AG10803 (cell line): ENCODE data around the gene COPS7A.

Experiments used
- DNase-seq: peaks from one replicate; pipeline ENCODE4 v3.0.0; 2010; ENCODE audit warnings: low read depth
- H3K4me3 ChIP-seq: 2 replicates; pipeline ENCODE4 v1.5.1; 2011; ENCODE audit warnings: mild to moderate bottlenecking, low read length, control low read depth
- TF ChIP-seq, protein P1 (sequence below): conservative IDR thresholded peaks from 2 replicates; pipeline ENCODE4 v1.5.1; 2011; ENCODE audit warnings: mild to moderate bottlenecking, low read length, control low read depth, inconsistent platforms

COPS7A gene

GRCh38 chr12:6775185-6776174 lies 51.6 kb downstream of the COPS7A start:
- no peak for DNase-seq
- H3K4me3 ChIP-seq = no peak overlapping the region
- TF ChIP-seq, protein P1, sequence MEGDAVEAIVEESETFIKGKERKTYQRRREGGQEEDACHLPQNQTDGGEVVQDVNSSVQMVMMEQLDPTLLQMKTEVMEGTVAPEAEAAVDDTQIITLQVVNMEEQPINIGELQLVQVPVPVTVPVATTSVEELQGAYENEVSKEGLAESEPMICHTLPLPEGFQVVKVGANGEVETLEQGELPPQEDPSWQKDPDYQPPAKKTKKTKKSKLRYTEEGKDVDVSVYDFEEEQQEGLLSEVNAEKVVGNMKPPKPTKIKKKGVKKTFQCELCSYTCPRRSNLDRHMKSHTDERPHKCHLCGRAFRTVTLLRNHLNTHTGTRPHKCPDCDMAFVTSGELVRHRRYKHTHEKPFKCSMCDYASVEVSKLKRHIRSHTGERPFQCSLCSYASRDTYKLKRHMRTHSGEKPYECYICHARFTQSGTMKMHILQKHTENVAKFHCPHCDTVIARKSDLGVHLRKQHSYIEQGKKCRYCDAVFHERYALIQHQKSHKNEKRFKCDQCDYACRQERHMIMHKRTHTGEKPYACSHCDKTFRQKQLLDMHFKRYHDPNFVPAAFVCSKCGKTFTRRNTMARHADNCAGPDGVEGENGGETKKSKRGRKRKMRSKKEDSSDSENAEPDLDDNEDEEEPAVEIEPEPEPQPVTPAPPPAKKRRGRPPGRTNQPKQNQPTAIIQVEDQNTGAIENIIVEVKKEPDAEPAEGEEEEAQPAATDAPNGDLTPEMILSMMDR = no peak

- no peak for DNase-seq
- no peak overlapping the region for H3K4me3 ChIP-seq
- TF ChIP-seq, protein P1 = no peak
Observed at GRCh38 chr12:6777386-6777785, 53.5 kb downstream of the COPS7A start.

DNA sequence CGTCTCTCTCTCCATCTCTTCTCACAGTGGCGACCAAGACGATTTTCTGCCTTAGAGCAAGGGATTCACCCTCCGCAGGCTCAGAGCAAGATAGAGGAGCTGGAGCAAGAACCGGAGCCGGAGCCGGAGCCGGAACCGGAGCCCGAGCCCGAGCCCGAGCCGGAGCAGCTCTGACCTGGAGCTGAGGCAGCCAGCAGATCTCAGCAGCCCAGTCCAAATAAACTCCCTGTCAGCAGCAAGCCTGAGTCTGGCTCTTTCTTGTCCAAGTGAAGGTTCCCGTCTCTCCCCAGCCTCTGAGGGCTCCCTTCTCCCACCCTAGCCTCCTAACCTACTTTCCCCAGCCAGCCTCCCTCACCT lies 54.3 kb downstream of the COPS7A start:
- peak; percentile 55 for DNase-seq

DNA sequence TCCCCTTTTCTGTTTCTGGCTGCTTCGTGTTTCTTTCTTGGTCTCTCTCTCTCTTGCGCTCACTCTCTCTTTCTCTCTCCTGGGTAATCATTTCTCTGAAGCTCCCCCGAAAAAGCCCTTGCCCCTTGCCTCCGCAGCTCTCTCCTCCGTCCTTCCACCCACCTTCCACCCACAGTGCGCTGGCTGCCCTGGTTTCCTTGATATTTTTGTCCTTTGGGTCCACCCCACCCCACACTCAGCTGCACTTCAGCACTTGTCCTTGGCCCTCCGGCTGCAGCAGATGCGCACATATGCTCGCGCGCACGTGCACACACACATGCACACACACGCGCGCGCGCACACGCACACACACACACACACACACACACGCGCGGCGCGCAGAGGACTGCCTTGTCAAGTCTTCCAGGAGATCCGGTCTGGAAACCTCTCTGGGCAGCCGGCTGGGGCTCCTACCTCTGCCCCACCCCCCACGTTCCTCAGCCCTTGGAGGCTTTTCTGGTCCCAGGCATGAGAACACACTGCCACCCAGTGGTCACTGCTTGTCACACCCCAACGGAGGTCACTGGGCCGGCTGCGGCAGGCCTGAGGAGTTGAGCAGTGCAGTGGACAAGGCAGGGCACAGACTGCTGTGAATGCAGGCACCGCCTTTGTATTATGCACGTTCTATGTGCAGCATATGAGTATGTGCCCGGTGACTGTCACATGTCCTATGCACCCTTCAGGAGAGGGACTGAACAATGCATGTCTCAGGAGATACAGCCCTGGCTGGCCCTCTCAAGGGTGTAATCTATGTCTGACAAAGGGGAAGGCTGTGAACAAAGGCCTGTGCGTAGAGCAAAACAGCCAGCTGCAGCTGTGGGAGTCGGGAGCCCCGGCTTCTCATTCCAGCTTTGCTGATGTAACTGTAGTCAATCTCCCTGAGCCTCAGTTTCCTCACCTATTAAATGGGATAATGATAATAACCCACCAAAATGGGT lies 55.0 kb downstream of the COPS7A start:
- TF ChIP-seq, protein P1 = peak; percentile 92
- H3K4me3 ChIP-seq = peak overlapping the region; percentile 55
- peak; percentile 92 for DNase-seq

More for the DNA sequence above, 54.3 kb downstream of the COPS7A start:
- TF ChIP-seq, protein P1 = no peak
- peak overlapping the region; percentile 55 for H3K4me3 ChIP-seq

GRCh38 chr12:6779708-6780432 lies 56.0 kb downstream of the COPS7A start:
- H3K4me3 ChIP-seq = no peak overlapping the region
- no peak for DNase-seq
- TF ChIP-seq, protein P1 = no peak

- TF ChIP-seq, protein P1 = no peak
- DNase-seq = no peak
- no peak overlapping the region for H3K4me3 ChIP-seq
Observed at GRCh38 chr12:6780573-6780972, 56.7 kb downstream of the COPS7A start.
